HEK293 (cell line): Measurements from ENCODE around the gene CYP27B1.

Experiments
- CTCF ChIA-PET: fragments of 350-600 bp; formaldehyde crosslinking; extraction: SDS; loops from one replicate; lab custom pipeline; 2021; ENCODE audit warnings: antibody characterized with exemption; lab: Yijun Ruan, JAX
- POLR2A ChIA-PET: fragments of 300-600 bp; formaldehyde crosslinking; extraction: SDS; loops from one replicate; lab custom pipeline; 2020; ENCODE audit warnings: antibody characterized with exemption, inconsistent platforms; lab: Yijun Ruan, JAX
- H3K27ac ChIP-seq: fragments of 200-500 bp; sonication (Bioruptor generic); 2 replicates; pipeline ENCODE4 v1.5.1; 2014; ENCODE audit warnings: low read depth, low read length, control low read depth, inconsistent platforms; ENCODE audit errors: extremely low read depth
- H3K36me3 ChIP-seq, 2 experiments: fragments of 200-500 bp in 1 of 2; sonication (Bioruptor generic) in 1 of 2; 1 replicate in 1 of 2; 2 replicates in 1 of 2; pipeline ENCODE4 v1.5.1; 2014 to 2017; ENCODE audit warnings: inconsistent platforms in 2 of 2, low read length in 2 of 2; ENCODE audit not compliant: control insufficient read depth in 2 of 2, insufficient read depth in 1 of 2
- H3K4me1 ChIP-seq: fragments of 200-500 bp; sonication (Bioruptor generic); 2 replicates; pipeline ENCODE4 v1.5.1; 2014; ENCODE audit warnings: mild to moderate bottlenecking, low read length, inconsistent platforms; ENCODE audit not compliant: control insufficient read depth, insufficient read depth
- H3K4me3 ChIP-seq: 2 replicates; pipeline ENCODE4 v1.5.1; 2011; ENCODE audit warnings: low read depth, mild to moderate bottlenecking, control low read depth, low read length, moderate library complexity
- H3K9me3 ChIP-seq: fragments of 200-500 bp; sonication (Bioruptor generic); 2 replicates; pipeline ENCODE4 v1.5.1; 2014; ENCODE audit warnings: low read depth, low read length, inconsistent platforms; ENCODE audit not compliant: control insufficient read depth, insufficient read depth
- GLIS1 ChIP-seq: fragments of 450-650 bp; formaldehyde crosslinking; IDR thresholded peaks from 2 replicates; pipeline ENCODE4 v1.5.1; 2016; ENCODE audit warnings: missing biosample characterization, missing genetic modification characterization
- IKZF3 ChIP-seq: fragments of 450-650 bp; IDR thresholded peaks from 2 replicates; pipeline ENCODE4 v1.5.0; 2018; ENCODE audit warnings: missing biosample characterization, mild to moderate bottlenecking, missing genetic modification characterization, moderate library complexity
- MZF1 ChIP-seq: fragments of 450-650 bp; formaldehyde crosslinking; IDR thresholded peaks from 2 replicates; pipeline ENCODE4 v1.5.1; 2017; ENCODE audit warnings: missing biosample characterization, missing genetic modification characterization, borderline replicate concordance
- PRDM10 ChIP-seq: fragments of 450-650 bp; formaldehyde crosslinking; IDR thresholded peaks from 2 replicates; pipeline ENCODE4 v1.5.1; 2016; ENCODE audit warnings: missing biosample characterization, missing genetic modification characterization
- REST ChIP-seq: fragments of 450-650 bp; formaldehyde crosslinking; IDR thresholded peaks from 2 replicates; pipeline ENCODE4 v1.5.1; 2016; ENCODE audit warnings: missing biosample characterization, missing genetic modification characterization
- ZBTB44 ChIP-seq: fragments of 450-650 bp; IDR thresholded peaks from 2 replicates; pipeline ENCODE4 v1.5.1; 2018; ENCODE audit warnings: missing biosample characterization, mild to moderate bottlenecking, missing genetic modification characterization
- ZIC2 ChIP-seq: fragments of 450-650 bp; formaldehyde crosslinking; IDR thresholded peaks from 2 replicates; pipeline ENCODE4 v1.5.1; 2016; ENCODE audit warnings: missing biosample characterization, missing genetic modification characterization
- ZNF140 ChIP-seq: fragments of 450-650 bp; formaldehyde crosslinking; IDR thresholded peaks from 2 replicates; pipeline ENCODE4 v1.5.1; 2016; ENCODE audit warnings: missing biosample characterization, missing genetic modification characterization
- ZNF211 ChIP-seq: fragments of 450-650 bp; formaldehyde crosslinking; IDR thresholded peaks from 2 replicates; pipeline ENCODE4 v1.5.1; 2016; ENCODE audit warnings: low read depth, missing biosample characterization, missing genetic modification characterization
- ZNF214 ChIP-seq: fragments of 450-650 bp; formaldehyde crosslinking; IDR thresholded peaks from 2 replicates; pipeline ENCODE4 v1.5.1; 2017; ENCODE audit warnings: missing biosample characterization, mild to moderate bottlenecking, missing genetic modification characterization, borderline replicate concordance
- ZNF221 ChIP-seq: fragments of 450-650 bp; formaldehyde crosslinking; IDR thresholded peaks from 2 replicates; pipeline ENCODE4 v1.5.1; 2017; ENCODE audit warnings: missing biosample characterization, missing genetic modification characterization, borderline replicate concordance
- ZNF24 ChIP-seq: fragments of 450-650 bp; formaldehyde crosslinking; IDR thresholded peaks from 2 replicates; pipeline ENCODE4 v1.5.1; 2016; ENCODE audit warnings: missing biosample characterization, missing genetic modification characterization
- ZNF248 ChIP-seq: fragments of 450-650 bp; formaldehyde crosslinking; IDR thresholded peaks from 2 replicates; pipeline ENCODE4 v1.5.1; 2017; ENCODE audit warnings: missing biosample characterization, missing genetic modification characterization
- ZNF302 ChIP-seq: fragments of 450-650 bp; formaldehyde crosslinking; IDR thresholded peaks from 2 replicates; pipeline ENCODE4 v1.5.1; 2016; ENCODE audit warnings: missing biosample characterization, missing genetic modification characterization, low read depth
- ZNF341 ChIP-seq: fragments of 450-650 bp; formaldehyde crosslinking; IDR thresholded peaks from 2 replicates; pipeline ENCODE4; 2016; ENCODE audit warnings: low read depth, missing biosample characterization, missing genetic modification characterization
- ZNF423 ChIP-seq: fragments of 450-650 bp; formaldehyde crosslinking; IDR thresholded peaks from 2 replicates; pipeline ENCODE4 v1.5.1; 2016; ENCODE audit warnings: missing biosample characterization, missing genetic modification characterization
- ZNF510 ChIP-seq: fragments of 450-650 bp; formaldehyde crosslinking; IDR thresholded peaks from 2 replicates; pipeline ENCODE4 v1.5.1; 2018; ENCODE audit warnings: mild to moderate bottlenecking, missing genetic modification characterization, missing biosample characterization; ENCODE audit not compliant: insufficient replicate concordance
- ZNF513 ChIP-seq: fragments of 450-650 bp; IDR thresholded peaks from 2 replicates; pipeline ENCODE4 v1.5.1; 2018; ENCODE audit warnings: missing biosample characterization, missing genetic modification characterization
- ZNF561 ChIP-seq: fragments of 450-650 bp; IDR thresholded peaks from 2 replicates; pipeline ENCODE4 v1.5.1; 2018; ENCODE audit warnings: missing biosample characterization, missing genetic modification characterization, borderline replicate concordance
- ZNF580 ChIP-seq: fragments of 450-650 bp; formaldehyde crosslinking; IDR thresholded peaks from 2 replicates; pipeline ENCODE4 v1.5.1; 2016; ENCODE audit warnings: missing biosample characterization, missing genetic modification characterization
- ZNF600 ChIP-seq: fragments of 450-650 bp; formaldehyde crosslinking; IDR thresholded peaks from 2 replicates; pipeline ENCODE4 v1.5.1; 2016; ENCODE audit warnings: missing biosample characterization, missing genetic modification characterization
- ZNF776 ChIP-seq: fragments of 450-650 bp; formaldehyde crosslinking; IDR thresholded peaks from 2 replicates; pipeline ENCODE4 v1.5.0; 2017; ENCODE audit warnings: missing biosample characterization, missing genetic modification characterization, borderline replicate concordance
- ZNF791 ChIP-seq: fragments of 450-650 bp; formaldehyde crosslinking; IDR thresholded peaks from 2 replicates; pipeline ENCODE4 v1.5.1; 2016; ENCODE audit warnings: missing biosample characterization, missing genetic modification characterization
- ZXDB ChIP-seq: fragments of 450-650 bp; formaldehyde crosslinking; IDR thresholded peaks from 2 replicates; pipeline ENCODE4 v1.5.1; 2016; ENCODE audit warnings: missing biosample characterization, missing genetic modification characterization

CYP27B1 gene

GRCh38 chr12:57726151-57726883 is 40.6 kb downstream of the CYP27B1 start (continued):
- TF ChIP-seq ZNF513 (no peak), ZNF510 (tag by site-specific recombination) (no peak), ZNF302 (tag by site-specific recombination) (no peak), ZNF24 (tag by site-specific recombination) (peak; percentile 60; the same call in 1 of the 2 replicates), ZNF140 (tag by site-specific recombination) (no peak), ZNF791 (tag by site-specific recombination) (no peak), MZF1 (tag by site-specific recombination) (peak; percentile 65; the same call in 1 of the 2 replicates), ZNF580 (tag by site-specific recombination) (peak; percentile 92), ZNF561 (tag by site-specific recombination) (peak; percentile 81; the same call in 1 of the 2 replicates), ZNF221 (tag by site-specific recombination) (no peak), REST (tag by site-specific recombination) (peak; percentile 82), ZNF776 (tag by site-specific recombination) (no peak), ZNF214 (tag by site-specific recombination) (no peak), ZNF248 (tag by site-specific recombination) (no peak), ZXDB (tag by site-specific recombination) (peak; percentile 84), GLIS1 (tag by site-specific recombination) (peak; percentile 81), ZBTB44 (no peak), ZNF423 (tag by site-specific recombination) (peak; percentile 84), ZNF600 (peak; percentile 69)

- Histone ChIP-seq H3K9me3 (no peaks in the 10 kb centered on the region), H3K27ac (peak overlapping the region; percentile 82; the same call in 1 of the 2 replicates), H3K4me1 (no peaks in the 10 kb centered on the region), H3K36me3 (peaks cover 3 to 11% of the 10 kb centered on the region in 2 experiments; a peak in 2 of 3 replicates)
- TF ChIP-seq ZNF211 (tag by site-specific recombination) (no peak), ZNF341 (tag by site-specific recombination) (peak; percentile 72), ZIC2 (tag by site-specific recombination) (peak; percentile 84; the same call in 1 of the 2 replicates), IKZF3 (peak; percentile 55; the same call in 1 of the 2 replicates), PRDM10 (peak; percentile 86)
- TF ChIP-seq, all 188 proteins: peak for 4
- H3K4me3 ChIP-seq, result peak overlapping the region; percentile 21
- CTCF ChIA-PET, result interaction anchor here (0.7 to 4.6 kb wide), 18 partner anchors 9 to 1035 kb away, joined by 3 to 55 read pairs (median 6); partner anchors contain the start of genes ARHGEF25, OS9, TSFM and TSPAN31
- POLR2A ChIA-PET, result interaction anchor here (0.6 to 2.2 kb wide), 7 partner anchors 8 to 115 kb away, joined by 3 to 15 read pairs (median 5); partner anchors contain the start of genes ARHGEF25, CDK4, EEF1AKMT3 and METTL1
Measured at GRCh38 chr12:57725851-57726150, 41.1 kb downstream of the CYP27B1 start.
